Astrocyte of the spinal cord (primary cell): Measurements from ENCODE around the gene CASQ2.

Source experiments
- DNase-seq: peaks from one replicate; pipeline ENCODE4 v3.0.0; 2011; ENCODE audit warnings: low read depth, low spot score
- H3K4me3 ChIP-seq: 2 replicates; pipeline ENCODE4 v1.5.1; 2011; ENCODE audit warnings: low read depth, mild to moderate bottlenecking, low read length, moderate library complexity
- CTCF ChIP-seq: IDR thresholded peaks from 2 replicates; pipeline ENCODE4 v1.5.1; 2012; ENCODE audit warnings: low read depth, mild to moderate bottlenecking, low read length, inconsistent platforms
- in situ Hi-C: cut with HindIII; loops from 2 replicates; pipeline ENCODE4 v1.10.0; 2017; ENCODE audit warnings: low sequenced_read_pairs

CASQ2 gene

DNA sequence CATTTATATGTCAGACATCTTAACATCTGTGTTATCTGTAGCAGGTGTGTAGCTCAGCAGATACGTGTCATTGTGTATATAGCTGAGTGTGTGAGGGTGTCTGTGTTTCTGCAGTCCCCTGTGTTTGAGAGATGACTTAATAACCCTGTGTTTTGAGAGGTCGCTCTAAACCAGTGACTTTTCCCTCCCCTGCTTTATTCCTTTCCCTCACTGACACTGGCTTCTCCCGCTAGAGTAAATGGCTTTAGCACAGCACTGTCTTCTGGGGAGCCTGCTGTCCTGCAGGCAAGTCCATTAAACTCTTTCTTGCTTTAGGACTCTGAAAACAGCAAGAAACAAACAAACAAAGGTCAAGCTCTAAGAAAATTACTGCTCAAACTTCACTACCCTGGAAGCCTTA is 73.7 kb downstream of the CASQ2 start:
- no peak for DNase-seq
- in situ Hi-C loops = no loop called here
- TF ChIP-seq CTCF = no peak
- no peak overlapping the region for H3K4me3 ChIP-seq

- no peak for DNase-seq
- in situ Hi-C loops = no loop called here
- no peak overlapping the region for H3K4me3 ChIP-seq
- no peak for TF ChIP-seq CTCF
These were observed 76.3 kb downstream of the CASQ2 start for GRCh38 chr1:115692224-115692623.

DNA sequence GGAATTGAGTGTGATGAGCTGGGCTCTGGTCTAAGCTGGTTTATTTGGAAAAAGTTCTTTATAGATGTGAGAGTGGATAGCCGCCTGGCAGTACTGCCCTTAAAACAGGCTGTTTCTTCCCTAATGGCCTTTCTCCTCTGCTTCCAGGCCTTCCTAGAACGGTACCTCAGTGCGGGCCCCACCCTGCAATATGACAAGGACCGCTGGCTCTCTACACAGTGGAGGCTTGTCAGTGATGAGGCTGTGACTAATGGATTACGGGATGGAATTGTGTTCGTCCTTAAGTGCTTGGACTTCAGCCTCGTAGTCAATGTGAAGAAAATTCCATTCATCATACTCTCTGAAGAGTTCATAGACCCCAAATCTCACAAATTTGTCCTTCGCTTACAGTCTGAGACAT is 77.5 kb downstream of the CASQ2 start:
- no peak overlapping the region for H3K4me3 ChIP-seq
- in situ Hi-C loops = no loop called here
- TF ChIP-seq CTCF = no peak
- DNase-seq = no peak

- no peak overlapping the region for H3K4me3 ChIP-seq
- no peak for DNase-seq
- TF ChIP-seq CTCF = no peak
- in situ Hi-C loops = no loop called here
These were observed 80.8 kb downstream of the CASQ2 start for GRCh38 chr1:115687744-115688143.

DNA sequence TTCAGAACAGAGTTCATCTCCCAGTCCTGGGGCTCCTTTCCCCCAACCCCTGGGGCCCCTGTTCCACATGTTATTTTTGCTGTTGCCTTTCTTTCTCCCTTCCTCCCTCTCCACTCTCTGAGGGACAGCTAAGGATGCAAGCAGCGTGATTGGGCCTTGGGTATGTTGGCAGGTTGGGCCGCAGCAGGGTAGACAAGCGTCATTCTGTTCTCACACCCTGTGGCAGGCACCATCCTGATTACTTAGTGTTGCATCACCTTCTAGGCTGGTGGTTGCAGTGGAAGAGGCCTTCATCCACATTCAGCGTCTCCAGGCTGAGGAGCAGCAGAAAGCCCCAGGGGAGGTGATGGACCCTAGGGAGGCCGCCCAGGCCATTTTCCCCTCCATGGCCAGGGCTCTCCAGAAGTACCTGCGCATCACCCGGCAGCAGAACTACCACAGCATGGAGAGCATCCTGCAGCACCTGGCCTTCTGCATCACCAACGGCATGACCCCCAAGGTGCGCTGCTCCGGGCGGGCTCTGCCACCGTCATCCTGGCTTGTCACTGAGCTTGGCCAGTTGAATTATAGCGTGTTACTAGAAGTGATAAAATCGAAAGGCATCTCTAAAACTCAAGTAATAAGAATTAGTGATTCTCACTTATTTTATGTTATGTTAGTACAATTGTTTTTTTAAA is 83.3 kb downstream of the CASQ2 start:
- H3K4me3 ChIP-seq = no peak overlapping the region
- TF ChIP-seq CTCF = no peak
- in situ Hi-C loops = no loop called here
- DNase-seq = no peak

DNA sequence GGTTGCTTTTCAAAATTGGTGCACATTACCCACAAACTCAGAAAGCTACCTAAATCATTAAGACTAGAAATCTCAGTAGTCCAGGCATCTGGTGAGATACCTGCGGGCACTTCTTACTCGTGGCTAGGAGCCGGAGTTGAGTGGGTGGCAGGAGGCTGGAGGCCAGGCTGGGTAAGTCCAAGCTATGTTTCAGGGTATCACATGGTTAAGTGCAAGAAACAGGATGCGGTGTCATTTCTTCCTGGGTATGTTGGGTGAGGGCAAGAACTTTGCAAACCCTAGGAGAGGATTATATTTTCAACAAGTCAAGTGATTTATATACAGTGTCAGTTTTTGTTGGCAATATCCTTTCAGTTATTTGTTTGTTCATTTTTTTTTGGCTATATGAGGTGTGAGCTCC is 85.7 kb downstream of the CASQ2 start:
- TF ChIP-seq CTCF = no peak
- DNase-seq = no peak
- in situ Hi-C loops = no loop called here
- no peak overlapping the region for H3K4me3 ChIP-seq

DNA sequence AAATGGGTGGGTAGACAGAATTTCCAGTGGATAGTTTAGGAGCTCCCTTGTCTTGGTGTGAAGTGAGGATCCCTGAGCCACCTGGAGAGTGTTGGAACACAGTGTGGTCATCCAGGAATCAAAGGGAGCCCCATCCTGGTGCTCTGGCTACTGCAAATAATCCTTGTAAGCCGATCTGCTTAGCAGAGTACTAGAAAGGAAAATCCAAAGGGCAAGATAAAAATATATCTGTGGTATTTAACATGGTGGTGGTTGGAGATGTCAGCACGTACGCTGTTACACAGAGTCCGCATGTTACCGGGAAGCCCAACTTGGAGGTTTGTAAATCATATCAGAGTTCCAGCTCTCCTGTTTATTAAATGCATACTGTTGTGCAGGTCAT is 87.8 kb downstream of the CASQ2 start:
- no peak for DNase-seq
- in situ Hi-C loops = no loop called here
- no peak overlapping the region for H3K4me3 ChIP-seq
- TF ChIP-seq CTCF = no peak
